ENCODE measurements around the gene CCDC61. TPM values are rescaled to one million over a fixed set of nuclear protein-coding genes. Genes with fewer than 3 reads are reported as not detected.

CCDC61 gene
- total RNA-seq, 2 experiments from 2014 or later: 26.5 to 27.0 TPM

- Mint-ChIP-seq H3K4me1 (peaks cover 12% of the 10 kb centered on the region), H3K27ac (no peak overlapping the region), H3K36me3 (ENCODE audit: low read depth) (no peaks in the 10 kb centered on the region), H3K9me3 (no peaks in the 10 kb centered on the region), H3K4me3 (no peak overlapping the region), H3K27me3 (peaks cover 28% of the 10 kb centered on the region)
- ChIA-PET POLR2A (no interaction called here), CTCF (interaction anchor here (1.4 kb wide), 1 partner anchor 206 kb away, joined by 3 read pairs; no protein-coding TSS in a partner anchor)
- no peak for DNase-seq
Observed at GRCh38 chr19:46023311-46023779, 28.1 kb downstream of the CCDC61 start.

- Mint-ChIP-seq H3K36me3 (ENCODE audit: low read depth) (no peaks in the 10 kb centered on the region), H3K4me1 (peaks cover 14% of the 10 kb centered on the region), H3K4me3 (no peak overlapping the region), H3K9me3 (no peaks in the 10 kb centered on the region), H3K27ac (no peak overlapping the region), H3K27me3 (peaks cover 30% of the 10 kb centered on the region)
- no peak for DNase-seq
- ChIA-PET POLR2A (no interaction called here), CTCF (interaction anchor here (1.2 kb wide), 1 partner anchor 24 kb away, joined by 4 read pairs; no protein-coding TSS in a partner anchor)
Observed at GRCh38 chr19:46025835-46026234, 30.6 kb downstream of the CCDC61 start.

- DNase-seq: no peak
- Mint-ChIP-seq H3K27me3 (peaks cover 15% of the 10 kb centered on the region), H3K4me1 (peaks cover 11% of the 10 kb centered on the region), H3K4me3 (no peak overlapping the region), H3K27ac (no peak overlapping the region), H3K9me3 (no peaks in the 10 kb centered on the region), H3K36me3 (ENCODE audit: low read depth) (no peaks in the 10 kb centered on the region)
- ChIA-PET CTCF (interaction anchor here (1.8 kb wide), 1 partner anchor 234 kb away, joined by 4 read pairs; no protein-coding TSS in a partner anchor), POLR2A (no interaction called here)
Observed at GRCh38 chr19:46030812-46031550, 35.7 kb downstream of the CCDC61 start.

- no peak overlapping the region for H3K4me3 Mint-ChIP-seq
- H3K27me3 Mint-ChIP-seq: peaks cover 5% of the 10 kb centered on the region
- peaks cover 2% of the 10 kb centered on the region for H3K4me1 Mint-ChIP-seq
- ChIA-PET POLR2A (interaction anchor here (0.6 kb wide), 1 partner anchor 1078 kb away, joined by 3 read pairs; no protein-coding TSS in a partner anchor), CTCF (interaction anchor here (1.8 kb wide), 1 partner anchor 233 kb away, joined by 4 read pairs; no protein-coding TSS in a partner anchor)
- no peak for DNase-seq
- no peaks in the 10 kb centered on the region for H3K36me3 Mint-ChIP-seq (ENCODE audit: low read depth)
- H3K27ac Mint-ChIP-seq: no peak overlapping the region
- H3K9me3 Mint-ChIP-seq: no peaks in the 10 kb centered on the region
Observed at GRCh38 chr19:46031781-46032596, 36.7 kb downstream of the CCDC61 start.

GRCh38 chr19:46032597-46033025 is 37.3 kb downstream of the CCDC61 start:
- POLR2A ChIA-PET: interaction anchor here (0.6 kb wide), 1 partner anchor 1078 kb away, joined by 3 read pairs; no protein-coding TSS in a partner anchor
- no peak for DNase-seq
- Mint-ChIP-seq H3K9me3 (no peaks in the 10 kb centered on the region), H3K36me3 (ENCODE audit: low read depth) (no peaks in the 10 kb centered on the region), H3K27me3 (peaks cover 5% of the 10 kb centered on the region), H3K27ac (no peak overlapping the region), H3K4me1 (peaks cover 2% of the 10 kb centered on the region), H3K4me3 (no peak overlapping the region)
- CTCF ChIA-PET: interaction anchor here (1.4 to 1.8 kb wide), 2 partner anchors 45 to 233 kb away, joined by 3 to 4 read pairs; no protein-coding TSS in a partner anchor

- no peaks in the 10 kb centered on the region for H3K9me3 Mint-ChIP-seq
- ChIA-PET POLR2A (interaction anchor here (0.5 kb wide), 1 partner anchor 59 kb away, joined by 6 read pairs; no protein-coding TSS in a partner anchor), CTCF (interaction anchor here (1.1 to 1.4 kb wide), 2 partner anchors 17 to 44 kb away, joined by 3 read pairs; no protein-coding TSS in a partner anchor)
- H3K27me3 Mint-ChIP-seq: peaks cover 5% of the 10 kb centered on the region
- DNase-seq: no peak
- no peak overlapping the region for H3K4me3 Mint-ChIP-seq
- no peak overlapping the region for H3K27ac Mint-ChIP-seq
- no peaks in the 10 kb centered on the region for H3K36me3 Mint-ChIP-seq (ENCODE audit: low read depth)
- H3K4me1 Mint-ChIP-seq: peaks cover 2% of the 10 kb centered on the region
Observed at GRCh38 chr19:46033401-46033800, 38.1 kb downstream of the CCDC61 start.

- H3K4me1 Mint-ChIP-seq: no peaks in the 10 kb centered on the region
Observed at GRCh38 chr19:46035546-46035945, 40.3 kb downstream of the CCDC61 start.

GRCh38 chr19:46035986-46036743 is 40.9 kb downstream of the CCDC61 start:
- Mint-ChIP-seq H3K27me3 (peaks cover 15% of the 10 kb centered on the region), H3K4me3 (no peak overlapping the region), H3K27ac (no peak overlapping the region), H3K36me3 (ENCODE audit: low read depth) (no peaks in the 10 kb centered on the region), H3K9me3 (no peaks in the 10 kb centered on the region), H3K4me1 (no peaks in the 10 kb centered on the region)
- ChIA-PET POLR2A (no interaction called here), CTCF (interaction anchor here (0.9 kb wide), 1 partner anchor 229 kb away, joined by 3 read pairs; no protein-coding TSS in a partner anchor)
- DNase-seq: no peak

More at GRCh38 chr19:46035546-46035945, 40.3 kb downstream of the CCDC61 start:
- Mint-ChIP-seq H3K27me3 (peaks cover 12% of the 10 kb centered on the region), H3K4me3 (no peak overlapping the region), H3K9me3 (no peaks in the 10 kb centered on the region), H3K27ac (no peak overlapping the region), H3K36me3 (ENCODE audit: low read depth) (no peaks in the 10 kb centered on the region)
- ChIA-PET CTCF (interaction anchor here (0.6 to 0.9 kb wide), 2 partner anchors 229 to 1993 kb away, joined by 3 read pairs; no protein-coding TSS in a partner anchor), POLR2A (no interaction called here)
- no peak for DNase-seq

- ChIA-PET CTCF (no interaction called here), POLR2A (no interaction called here)
- Mint-ChIP-seq H3K9me3 (no peaks in the 10 kb centered on the region), H3K27me3 (peaks cover 15% of the 10 kb centered on the region), H3K36me3 (ENCODE audit: low read depth) (no peaks in the 10 kb centered on the region), H3K27ac (no peak overlapping the region), H3K4me3 (no peak overlapping the region), H3K4me1 (no peaks in the 10 kb centered on the region)
- no peak for DNase-seq
Observed at GRCh38 chr19:46036744-46037128, 41.5 kb downstream of the CCDC61 start.

GRCh38 chr19:46040125-46040524 is 44.9 kb downstream of the CCDC61 start:
- no peak for DNase-seq
- POLR2A ChIA-PET: no interaction called here
- Mint-ChIP-seq H3K27ac (no peak overlapping the region), H3K27me3 (peaks cover 29% of the 10 kb centered on the region), H3K4me3 (no peak overlapping the region), H3K36me3 (ENCODE audit: low read depth) (no peaks in the 10 kb centered on the region), H3K4me1 (no peaks in the 10 kb centered on the region), H3K9me3 (peaks cover 2% of the 10 kb centered on the region)
- CTCF ChIA-PET: interaction anchor here (0.7 to 1.6 kb wide), 5 partner anchors 11 to 39 kb away, joined by 3 to 4 read pairs (median 3); no protein-coding TSS in a partner anchor

GRCh38 chr19:46040952-46041500 is 45.8 kb downstream of the CCDC61 start, which contains the start of gene IGFL4:
Gene IGFL4 (minus strand): TSS chr19:46041002. CDS start chr19:46040962, 40 bp downstream.
- peaks cover 33% of the 10 kb centered on the region for H3K27me3 Mint-ChIP-seq
- no peak within 1 kb of the TSS for H3K27ac Mint-ChIP-seq
- ChIA-PET POLR2A (no interaction called here), CTCF (interaction anchor here (0.6 to 1.6 kb wide), 7 partner anchors 11 to 459 kb away, joined by 3 to 5 read pairs (median 3); no protein-coding TSS in a partner anchor)
- no peaks in the 10 kb centered on the region for H3K36me3 Mint-ChIP-seq (ENCODE audit: low read depth)
- H3K9me3 Mint-ChIP-seq: peaks cover 2% of the 10 kb centered on the region
- DNase-seq: no peak
- H3K4me3 Mint-ChIP-seq: no peak within 1 kb of the TSS
- no peaks in the 10 kb centered on the region for H3K4me1 Mint-ChIP-seq

Data from activated CD4-positive, alpha-beta T cell treated with anti-CD3 and anti-CD28 coated beads, Interleukin-2, amount 10 ng/mL, durations not matched to agents 7 days and 5 days (primary cell).